Mesendoderm (in vitro differentiated cells): ENCODE results near the gene ENTPD1.

Source experiments
- DNase-seq: peaks from one replicate; pipeline ENCODE4 v3.0.0; 2013
- H2AK5ac ChIP-seq: 2 replicates; pipeline ENCODE4 v1.6.1; 2013; ENCODE audit warnings: low read length, inconsistent platforms
- H2BK120ac ChIP-seq: 2 replicates; pipeline ENCODE4 v1.6.1; 2013; ENCODE audit warnings: low read depth, mild to moderate bottlenecking, low read length, moderate library complexity, mixed read lengths
- H2BK15ac ChIP-seq: replicated peaks from 2 replicates; pipeline ENCODE4 v1.6.1; 2013; ENCODE audit warnings: low read depth, mild to moderate bottlenecking, moderate library complexity
- H2BK5ac ChIP-seq: 2 replicates; pipeline ENCODE4 v1.6.1; 2013; ENCODE audit warnings: low read length, inconsistent platforms
- H3K18ac ChIP-seq: 2 replicates; pipeline ENCODE4 v1.6.1; 2013; ENCODE audit warnings: mild to moderate bottlenecking, low read length, mixed read lengths
- H3K23ac ChIP-seq: one replicate; pipeline ENCODE4 v1.6.1; 2013; ENCODE audit warnings: low read length
- H3K27ac ChIP-seq: 2 replicates; pipeline ENCODE4 v1.5.1; 2013; ENCODE audit warnings: low read depth, mild to moderate bottlenecking, inconsistent platforms, low read length, moderate library complexity
- H3K27me3 ChIP-seq: 2 replicates; pipeline ENCODE4 v1.6.1; 2013; ENCODE audit warnings: low read length, control low read depth, mild to moderate bottlenecking, inconsistent platforms; ENCODE audit not compliant: insufficient read depth, poor library complexity
- H3K36me3 ChIP-seq: 2 replicates; pipeline ENCODE4 v1.6.1; 2013; ENCODE audit warnings: low read length, inconsistent platforms; ENCODE audit not compliant: control insufficient read depth, insufficient read depth
- H3K4ac ChIP-seq: one replicate; pipeline ENCODE4 v1.6.1; 2013; ENCODE audit warnings: low read depth, mild to moderate bottlenecking, low read length, moderate library complexity
- H3K4me1 ChIP-seq: 2 replicates; pipeline ENCODE4 v1.6.1; 2013; ENCODE audit warnings: low read depth, low read length, inconsistent platforms; ENCODE audit not compliant: control insufficient read depth
- H3K4me2 ChIP-seq: 2 replicates; pipeline ENCODE4 v1.6.1; 2013; ENCODE audit warnings: low read length
- H3K4me3 ChIP-seq: 2 replicates; pipeline ENCODE4 v1.5.1; 2013; ENCODE audit warnings: mild to moderate bottlenecking, low read length
- H3K56ac ChIP-seq: one replicate; pipeline ENCODE4 v1.6.1; 2013; ENCODE audit warnings: low read length
- H3K79me1 ChIP-seq: 2 replicates; pipeline ENCODE4 v1.6.1; 2013; ENCODE audit warnings: low read length, inconsistent platforms
- H3K79me2 ChIP-seq: 2 replicates; pipeline ENCODE4 v1.6.1; 2013; ENCODE audit warnings: mild to moderate bottlenecking, low read length; ENCODE audit not compliant: control insufficient read depth, insufficient read depth
- H3K9ac ChIP-seq: 2 replicates; pipeline ENCODE4 v1.6.1; 2013; ENCODE audit warnings: low read length, inconsistent platforms
- H4K5ac ChIP-seq: one replicate; pipeline ENCODE4 v1.6.1; 2013; ENCODE audit warnings: low read length
- H4K8ac ChIP-seq: one replicate; pipeline ENCODE4 v1.6.1; 2013; ENCODE audit warnings: low read depth, mild to moderate bottlenecking, control low read depth, low read length, moderate library complexity
- WGBS: extraction: QIAGEN DNeasy Blood & Tissue Kit; methylation state at CpG from one replicate; pipeline ENCODE4 v1.1.7; 2013; ENCODE audit warnings: low lambda C conversion rate, missing lambda C conversion rate; ENCODE audit not compliant: insufficient coverage; ENCODE audit errors: extremely low coverage; 5-methylcytosine and 5-hydroxymethylcytosine counted together

ENTPD1 gene

DNA sequence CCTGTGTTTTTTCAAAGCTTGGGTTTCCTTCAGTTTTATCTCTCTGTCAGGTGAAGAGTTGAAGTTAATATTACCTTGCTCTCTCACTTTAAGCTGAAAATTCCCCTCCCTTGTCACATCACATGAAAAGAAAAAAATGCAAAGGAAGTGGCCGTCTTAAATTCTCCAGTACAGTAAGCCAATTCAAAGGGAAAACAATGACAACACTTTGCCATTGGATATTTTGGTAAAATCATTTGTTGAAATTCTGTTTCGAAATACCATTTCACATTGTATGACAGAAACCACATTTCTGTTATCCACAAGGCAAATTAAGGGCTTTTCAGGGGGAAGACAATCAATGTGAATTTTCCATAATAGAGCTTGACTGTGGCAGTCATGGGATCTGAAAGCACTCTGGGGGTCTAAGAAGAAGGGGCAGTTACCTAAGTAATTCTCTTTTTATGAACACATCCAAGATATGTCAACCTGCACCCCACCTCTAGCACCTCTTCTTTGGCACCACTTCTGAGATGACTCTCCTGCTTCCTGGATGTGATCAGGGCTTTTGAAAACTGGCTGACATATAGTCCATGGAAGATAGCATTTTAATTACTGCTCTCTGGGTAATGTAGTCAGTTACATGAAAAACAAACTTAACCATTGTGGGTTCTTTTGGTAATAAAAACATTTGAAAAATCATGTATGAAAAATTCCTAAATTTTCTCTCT is 63.8 kb downstream of the ENTPD1 start:
- H3K79me1 ChIP-seq: no peaks in the 10 kb centered on the region
- H3K4me2 ChIP-seq: no peak overlapping the region
- no peak overlapping the region for H3K23ac ChIP-seq
- no peak overlapping the region for H2BK5ac ChIP-seq
- no peak overlapping the region for H3K4me3 ChIP-seq
- DNase-seq: no peak
- no peak overlapping the region for H4K8ac ChIP-seq
- no peak overlapping the region for H2AK5ac ChIP-seq
- H2BK15ac ChIP-seq: no peak overlapping the region
- H3K9ac ChIP-seq: no peak overlapping the region
- H3K4ac ChIP-seq: no peak overlapping the region
- no peaks in the 10 kb centered on the region for H3K27me3 ChIP-seq
- H3K27ac ChIP-seq: peak overlapping the region; percentile 22
- H3K79me2 ChIP-seq: no peaks in the 10 kb centered on the region
- no peaks in the 10 kb centered on the region for H3K36me3 ChIP-seq
- H2BK120ac ChIP-seq: no peak overlapping the region
- WGBS: no CpG with 5 or more reads among the region's 2 CpGs
- H4K5ac ChIP-seq: no peak overlapping the region
- no peak overlapping the region for H3K56ac ChIP-seq
- H3K18ac ChIP-seq: no peak overlapping the region
- H3K4me1 ChIP-seq: no peaks in the 10 kb centered on the region

DNA sequence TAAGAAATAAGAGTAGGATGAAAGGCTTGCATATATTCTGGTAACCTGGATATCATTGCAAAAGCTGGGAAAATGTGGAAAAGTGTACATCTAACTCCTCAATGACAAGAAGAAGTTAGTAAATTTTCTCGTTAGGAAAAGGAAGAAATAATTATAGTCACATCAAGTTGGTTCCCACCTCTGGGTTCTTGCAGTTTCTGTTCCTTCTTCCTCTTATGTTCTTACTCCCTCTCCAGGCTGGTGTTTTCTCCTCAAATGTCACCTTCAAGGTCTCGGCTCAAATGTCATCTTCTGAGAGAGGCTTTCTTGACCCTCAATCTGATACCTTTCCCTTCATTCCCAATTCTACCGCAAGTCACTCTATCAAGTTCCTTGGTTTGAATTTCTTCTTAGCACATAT is 64.4 kb downstream of the ENTPD1 start:
- H3K79me2 ChIP-seq: no peaks in the 10 kb centered on the region
- no peak overlapping the region for H3K27ac ChIP-seq
- no peak overlapping the region for H3K4me2 ChIP-seq
- no peaks in the 10 kb centered on the region for H3K79me1 ChIP-seq
- no CpG with 5 or more reads among the region's 3 CpGs for WGBS
- no peaks in the 10 kb centered on the region for H3K4me1 ChIP-seq
- no peaks in the 10 kb centered on the region for H3K27me3 ChIP-seq
- H4K5ac ChIP-seq: no peak overlapping the region
- H2BK5ac ChIP-seq: no peak overlapping the region
- no peak overlapping the region for H3K4me3 ChIP-seq
- no peak overlapping the region for H2AK5ac ChIP-seq
- H3K56ac ChIP-seq: no peak overlapping the region
- H2BK15ac ChIP-seq: no peak overlapping the region
- H3K9ac ChIP-seq: no peak overlapping the region
- no peaks in the 10 kb centered on the region for H3K36me3 ChIP-seq
- no peak overlapping the region for H3K4ac ChIP-seq
- no peak for DNase-seq
- H3K23ac ChIP-seq: no peak overlapping the region
- no peak overlapping the region for H3K18ac ChIP-seq
- H2BK120ac ChIP-seq: no peak overlapping the region
- no peak overlapping the region for H4K8ac ChIP-seq

DNA sequence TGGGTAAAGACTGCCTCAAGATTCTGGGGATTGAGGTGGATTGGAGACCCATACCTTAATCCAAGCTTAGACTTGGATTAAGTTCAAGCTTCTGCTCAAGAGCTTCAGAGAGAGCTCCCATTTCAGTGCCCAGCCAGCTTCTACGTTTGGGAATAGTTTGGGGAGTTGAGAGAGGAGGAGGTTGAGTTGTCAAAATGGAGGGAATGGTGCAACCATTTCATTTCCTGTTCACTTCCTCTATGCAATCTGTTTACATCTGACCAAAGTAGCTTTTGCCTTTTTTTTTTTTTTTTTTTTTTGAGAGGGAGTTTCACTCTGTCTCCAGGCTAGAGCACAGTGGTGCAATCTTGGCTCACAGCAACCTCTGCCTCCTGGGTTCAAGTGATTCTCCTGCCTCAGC is 65.8 kb downstream of the ENTPD1 start:
- DNase-seq: no peak

DNA sequence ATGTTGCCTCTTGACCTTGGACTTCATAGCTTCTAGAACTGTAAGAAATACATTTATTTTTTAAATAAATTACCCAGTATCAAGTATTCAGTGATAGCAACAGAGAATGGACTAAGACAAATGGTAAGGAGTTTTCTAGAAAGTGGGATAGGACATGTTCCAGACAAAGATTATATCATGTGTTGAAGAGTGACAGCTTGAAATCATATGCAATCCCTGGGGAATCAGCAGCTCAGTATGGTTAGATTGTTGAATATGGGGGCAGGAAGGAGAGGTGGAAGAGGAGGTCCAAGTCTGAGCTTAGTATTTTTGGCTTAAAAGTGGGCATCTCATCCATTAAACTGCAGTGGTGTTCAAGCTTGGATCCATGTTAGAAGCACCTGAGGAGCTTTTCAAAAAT is 74.1 kb downstream of the ENTPD1 start:
- Histone ChIP-seq H2BK15ac (no peak overlapping the region), H4K5ac (no peak overlapping the region), H2BK5ac (no peak overlapping the region), H3K56ac (no peak overlapping the region), H3K79me1 (no peaks in the 10 kb centered on the region), H3K4ac (no peak overlapping the region), H4K8ac (no peak overlapping the region), H2BK120ac (no peak overlapping the region), H3K27ac (no peak overlapping the region), H3K18ac (no peak overlapping the region), H3K23ac (no peak overlapping the region), H3K79me2 (no peaks in the 10 kb centered on the region), H3K4me3 (no peak overlapping the region), H3K27me3 (no peaks in the 10 kb centered on the region), H2AK5ac (no peak overlapping the region), H3K36me3 (no peaks in the 10 kb centered on the region), H3K4me1 (no peaks in the 10 kb centered on the region), H3K9ac (no peak overlapping the region), H3K4me2 (no peak overlapping the region)
- no peak for DNase-seq

More for the DNA sequence above, 65.8 kb downstream of the ENTPD1 start:
- H3K4me3 ChIP-seq: no peak overlapping the region
- H2BK15ac ChIP-seq: no peak overlapping the region
- H3K27me3 ChIP-seq: no peaks in the 10 kb centered on the region
- no peak overlapping the region for H3K56ac ChIP-seq
- H2AK5ac ChIP-seq: no peak overlapping the region
- WGBS: no CpG with 5 or more reads among the region's 1 CpG
- H2BK5ac ChIP-seq: no peak overlapping the region
- H2BK120ac ChIP-seq: no peak overlapping the region
- no peaks in the 10 kb centered on the region for H3K36me3 ChIP-seq
- H3K79me2 ChIP-seq: no peaks in the 10 kb centered on the region
- no peak overlapping the region for H3K18ac ChIP-seq
- H3K4me1 ChIP-seq: no peaks in the 10 kb centered on the region
- no peaks in the 10 kb centered on the region for H3K79me1 ChIP-seq
- no peak overlapping the region for H4K8ac ChIP-seq
- H4K5ac ChIP-seq: no peak overlapping the region
- no peak overlapping the region for H3K27ac ChIP-seq
- no peak overlapping the region for H3K4ac ChIP-seq
- no peak overlapping the region for H3K23ac ChIP-seq
- no peak overlapping the region for H3K9ac ChIP-seq
- H3K4me2 ChIP-seq: no peak overlapping the region

DNA sequence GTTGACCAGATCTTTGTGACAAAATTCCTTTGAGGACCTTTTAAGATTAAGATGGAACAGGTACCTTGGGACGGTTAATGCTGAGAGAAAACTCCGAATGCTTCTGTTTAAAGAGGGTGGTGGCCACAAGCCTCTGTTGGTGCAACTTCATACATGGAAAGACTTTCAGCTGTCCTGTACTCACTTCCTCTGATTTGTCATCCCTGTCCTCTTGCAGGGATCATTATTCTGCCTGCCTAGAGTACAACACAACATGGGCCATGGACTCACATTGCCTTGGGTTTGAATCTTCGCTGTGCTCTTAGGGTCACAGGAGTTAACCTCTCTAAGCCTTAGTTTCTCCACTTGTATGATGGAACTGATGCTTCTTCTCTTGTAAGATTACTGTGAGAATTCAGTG is 75.1 kb downstream of the ENTPD1 start:
- no peak overlapping the region for H2BK5ac ChIP-seq
- WGBS: no CpG with 5 or more reads among the region's 3 CpGs
- H3K27me3 ChIP-seq: no peaks in the 10 kb centered on the region
- no peaks in the 10 kb centered on the region for H3K79me1 ChIP-seq
- H2BK120ac ChIP-seq: no peak overlapping the region
- H2BK15ac ChIP-seq: no peak overlapping the region
- H3K23ac ChIP-seq: no peak overlapping the region
- no peak for DNase-seq
- H3K4me3 ChIP-seq: no peak overlapping the region
- no peak overlapping the region for H3K27ac ChIP-seq
- H3K9ac ChIP-seq: no peak overlapping the region
- no peak overlapping the region for H3K18ac ChIP-seq
- no peak overlapping the region for H4K5ac ChIP-seq
- no peaks in the 10 kb centered on the region for H3K79me2 ChIP-seq
- H2AK5ac ChIP-seq: no peak overlapping the region
- H3K36me3 ChIP-seq: no peaks in the 10 kb centered on the region
- H4K8ac ChIP-seq: no peak overlapping the region
- H3K4ac ChIP-seq: no peak overlapping the region
- H3K4me1 ChIP-seq: no peaks in the 10 kb centered on the region
- H3K4me2 ChIP-seq: no peak overlapping the region
- no peak overlapping the region for H3K56ac ChIP-seq

DNA sequence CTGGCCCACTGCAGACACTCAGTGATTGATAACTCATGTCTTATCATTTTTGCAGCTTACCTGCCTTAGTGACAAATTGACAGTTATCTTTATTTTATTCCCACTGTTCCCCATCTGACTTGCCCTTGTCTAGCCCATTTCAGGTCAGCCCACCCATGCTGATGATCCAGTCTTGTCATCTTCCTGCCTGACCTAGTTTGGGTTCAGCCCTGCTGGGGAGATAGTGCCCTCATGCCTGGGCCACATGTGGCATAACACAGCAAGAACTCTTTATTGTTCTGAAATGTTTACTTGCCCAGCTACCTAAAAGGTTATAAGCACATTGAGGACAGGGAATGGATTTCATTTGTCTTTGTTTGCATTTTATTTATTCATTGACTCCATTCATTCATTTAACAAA is 75.6 kb downstream of the ENTPD1 start:
- no peak overlapping the region for H3K4me2 ChIP-seq
- no peak overlapping the region for H2BK120ac ChIP-seq
- no peak overlapping the region for H3K23ac ChIP-seq
- no peaks in the 10 kb centered on the region for H3K79me2 ChIP-seq
- H4K8ac ChIP-seq: no peak overlapping the region
- H2BK5ac ChIP-seq: no peak overlapping the region
- H3K27ac ChIP-seq: no peak overlapping the region
- H2AK5ac ChIP-seq: no peak overlapping the region
- no peak for DNase-seq
- no peaks in the 10 kb centered on the region for H3K27me3 ChIP-seq
- H2BK15ac ChIP-seq: no peak overlapping the region
- H3K36me3 ChIP-seq: no peaks in the 10 kb centered on the region
- H4K5ac ChIP-seq: no peak overlapping the region
- H3K4ac ChIP-seq: no peak overlapping the region
- H3K56ac ChIP-seq: no peak overlapping the region
- H3K4me1 ChIP-seq: no peaks in the 10 kb centered on the region
- H3K9ac ChIP-seq: no peak overlapping the region
- H3K4me3 ChIP-seq: no peak overlapping the region
- no peaks in the 10 kb centered on the region for H3K79me1 ChIP-seq
- H3K18ac ChIP-seq: no peak overlapping the region
